ENCODE data around the gene VAV1. TPM values are rescaled to one million over a fixed set of nuclear protein-coding genes. Genes with fewer than 3 reads are reported as not detected.

Gene VAV1
- total RNA-seq, 1 donor from 2014 or later, result not detected

GRCh38 chr19:6800991-6801484, 28.5 kb downstream of the VAV1 start:
- Mint-ChIP-seq H3K9me3 (peaks cover 22% of the 10 kb centered on the region), H3K4me1 (peaks cover 2% of the 10 kb centered on the region), H3K36me3 (peaks cover 6% of the 10 kb centered on the region), H3K27me3 (ENCODE audit: low read depth) (no peaks in the 10 kb centered on the region), H3K4me3 (no peak overlapping the region), H3K27ac (no peak overlapping the region)
- no peak for TF ChIP-seq CTCF (IDR thresholded peaks at IDR 0.05; ENCODE audit: unreplicated experiment)
- no peak for DNase-seq (ENCODE audit: low spot score in 2 of 2, unreplicated experiment in 2 of 2)

GRCh38 chr19:6801485-6802086, 29.1 kb downstream of the VAV1 start:
- peaks cover 2% of the 10 kb centered on the region for H3K4me1 Mint-ChIP-seq
- no peak overlapping the region for H3K27ac Mint-ChIP-seq
- peaks cover 22% of the 10 kb centered on the region for H3K9me3 Mint-ChIP-seq
- peaks cover 6% of the 10 kb centered on the region for H3K36me3 Mint-ChIP-seq
- no peak for TF ChIP-seq CTCF (IDR thresholded peaks at IDR 0.05; ENCODE audit: unreplicated experiment)
- H3K4me3 Mint-ChIP-seq, result no peak overlapping the region
- no peaks in the 10 kb centered on the region for H3K27me3 Mint-ChIP-seq (ENCODE audit: low read depth)
- DNase-seq (ENCODE audit: low spot score in 2 of 2, unreplicated experiment in 2 of 2), result no peak

DNA sequence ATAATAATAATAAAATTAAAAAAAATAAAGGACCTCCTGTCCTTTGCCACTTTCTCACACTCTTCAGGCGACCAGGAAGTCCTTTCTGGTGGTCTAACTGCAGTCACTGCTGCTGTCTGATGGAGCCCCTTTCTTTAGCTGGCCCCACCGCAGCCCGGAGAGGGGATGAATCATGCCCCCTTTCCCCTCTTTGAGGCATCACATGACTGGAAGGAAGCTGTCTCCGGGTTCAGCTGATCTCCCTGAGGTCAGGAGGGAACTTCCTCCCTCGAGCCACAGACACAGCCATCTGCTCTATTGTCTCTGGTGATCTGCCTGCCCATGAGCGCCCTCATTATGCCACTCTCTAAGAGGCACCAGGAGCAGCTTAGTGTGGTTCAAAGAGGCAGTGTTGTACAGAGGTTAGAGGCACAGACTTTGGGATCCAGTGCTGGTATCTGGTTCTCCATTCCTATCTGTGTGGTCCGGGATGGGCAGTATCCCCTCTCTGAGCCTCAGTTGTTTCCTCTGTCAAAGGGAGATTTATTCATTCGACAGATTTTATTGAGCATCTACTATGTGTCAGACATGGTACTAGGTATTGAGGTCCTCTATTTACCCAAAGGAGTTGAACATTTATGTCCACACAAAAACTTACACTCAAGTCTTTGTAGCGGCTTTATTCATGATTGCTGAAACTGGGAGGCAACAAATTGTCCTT, 30.0 kb downstream of the VAV1 start:
- Mint-ChIP-seq H3K27ac (no peak overlapping the region), H3K9me3 (peaks cover 20% of the 10 kb centered on the region), H3K36me3 (peaks cover 6% of the 10 kb centered on the region), H3K27me3 (ENCODE audit: low read depth) (no peaks in the 10 kb centered on the region), H3K4me3 (no peak overlapping the region), H3K4me1 (peaks cover 2% of the 10 kb centered on the region)
- no peak for DNase-seq (ENCODE audit: low spot score in 2 of 2, unreplicated experiment in 2 of 2)
- no peak for TF ChIP-seq CTCF (IDR thresholded peaks at IDR 0.05; ENCODE audit: unreplicated experiment)

DNA sequence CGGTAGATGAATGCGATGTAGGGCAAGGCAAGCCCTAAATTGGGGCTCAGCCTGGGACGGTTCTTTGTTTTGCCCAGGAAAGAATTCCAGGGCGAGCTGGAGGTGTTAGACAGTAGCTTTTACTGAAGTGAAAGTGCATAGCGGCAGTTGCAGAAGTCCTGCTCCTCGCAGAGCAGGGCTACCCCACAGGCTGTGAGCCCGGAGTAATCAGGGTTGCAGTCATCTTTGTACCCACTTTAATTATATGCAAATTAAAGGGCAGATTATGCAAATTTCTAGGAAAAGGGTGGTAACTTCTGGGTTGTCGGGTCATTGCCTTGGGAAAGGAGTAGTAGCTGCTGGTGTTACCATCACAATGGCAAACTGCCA, 30.5 kb downstream of the VAV1 start:
- Mint-ChIP-seq H3K27ac (no peak overlapping the region), H3K36me3 (peaks cover 6% of the 10 kb centered on the region), H3K4me1 (peaks cover 2% of the 10 kb centered on the region), H3K27me3 (ENCODE audit: low read depth) (no peaks in the 10 kb centered on the region), H3K9me3 (peaks cover 20% of the 10 kb centered on the region), H3K4me3 (no peak overlapping the region)
- no peak for TF ChIP-seq CTCF (IDR thresholded peaks at IDR 0.05; ENCODE audit: unreplicated experiment)
- DNase-seq (ENCODE audit: low spot score in 2 of 2, unreplicated experiment in 2 of 2), result no peak

DNA sequence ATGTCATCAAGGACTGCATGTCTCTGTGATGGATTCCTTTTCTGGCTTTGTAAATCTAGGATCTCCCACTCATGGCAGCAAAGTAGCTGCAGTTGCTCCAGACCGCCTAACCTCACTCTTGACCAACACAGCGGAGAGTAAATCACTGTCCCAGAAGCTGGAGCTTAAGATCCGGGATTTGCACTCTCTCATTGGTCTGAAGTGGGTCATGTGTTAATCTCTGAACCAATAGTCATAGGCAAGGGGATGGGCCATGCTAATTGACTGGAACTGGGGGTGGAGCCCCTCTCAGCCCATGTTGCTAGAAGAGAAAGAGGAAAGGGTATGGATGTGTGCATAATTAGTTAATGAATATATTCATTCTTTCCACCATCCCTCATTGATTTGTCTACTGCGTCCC, 34.0 kb downstream of the VAV1 start:
- no peak for TF ChIP-seq CTCF (IDR thresholded peaks at IDR 0.05; ENCODE audit: unreplicated experiment)
- H3K9me3 Mint-ChIP-seq, result peaks cover 30% of the 10 kb centered on the region
- peaks cover 2% of the 10 kb centered on the region for H3K4me1 Mint-ChIP-seq
- no peak overlapping the region for H3K27ac Mint-ChIP-seq
- H3K36me3 Mint-ChIP-seq, result peaks cover 3% of the 10 kb centered on the region
- no peak overlapping the region for H3K4me3 Mint-ChIP-seq
- H3K27me3 Mint-ChIP-seq (ENCODE audit: low read depth), result no peaks in the 10 kb centered on the region
- no peak for DNase-seq (ENCODE audit: low spot score in 2 of 2, unreplicated experiment in 2 of 2)
